NCI-H1105 (cell line): ENCODE data around the gene PEPD.

Experiments
- DNase-seq: peaks from one replicate; lab custom pipeline; 2025; lab: John Stamatoyannopoulos, UW

PEPD gene

GRCh38 chr19:33395561-33396550 is 125.7 kb downstream of the PEPD start:
- no peak for DNase-seq

- DNase-seq = no peak
These were observed 126.6 kb downstream of the PEPD start for GRCh38 chr19:33394723-33395560.

- no peak for DNase-seq
These were observed 127.4 kb downstream of the PEPD start for GRCh38 chr19:33394006-33394722.

GRCh38 chr19:33393286-33394005 is 128.1 kb downstream of the PEPD start:
- no peak for DNase-seq

GRCh38 chr19:33392341-33393285 is 129.0 kb downstream of the PEPD start:
- no peak for DNase-seq

- no peak for DNase-seq
These were observed 129.9 kb downstream of the PEPD start for GRCh38 chr19:33391631-33392249.

GRCh38 chr19:33390908-33391630 is 130.5 kb downstream of the PEPD start:
- DNase-seq = no peak

- DNase-seq = peak; percentile 42
These were observed 131.3 kb downstream of the PEPD start for GRCh38 chr19:33390101-33390907.

GRCh38 chr19:33389421-33390100 is 132.0 kb downstream of the PEPD start:
- DNase-seq = no peak

- DNase-seq = no peak
These were observed 132.7 kb downstream of the PEPD start for GRCh38 chr19:33388725-33389420.

GRCh38 chr19:33388231-33388724 is 133.3 kb downstream of the PEPD start:
- no peak for DNase-seq

GRCh38 chr19:33387351-33388230 is 134.0 kb downstream of the PEPD start:
- DNase-seq = no peak

GRCh38 chr19:33386361-33386858 is 135.2 kb downstream of the PEPD start:
- no peak for DNase-seq

GRCh38 chr19:33385956-33386355 is 135.6 kb downstream of the PEPD start:
- DNase-seq = peak; percentile 32

- no peak for DNase-seq
These were observed 136.6 kb downstream of the PEPD start for GRCh38 chr19:33384983-33385382.
